ENCODE data around the gene NAXD.
A peak's percentile ranks its signal among the peaks of the same experiment; 100 is the strongest.

The NAXD gene

GRCh38 chr13:110615322-110616102 lies at the start of gene NAXD (continued):
- TF ChIP-seq PRDM10 (tag by site-specific recombination; IDR thresholded peaks at IDR 0.05) (peak; percentile 70), ZNF670 (tag by site-specific recombination; IDR thresholded peaks at IDR 0.05; ENCODE audit: low read depth) (no peak), ZNF148 (tag by site-specific recombination; IDR thresholded peaks at IDR 0.05; ENCODE audit: borderline replicate concordance) (no peak), ZNF132 (tag by site-specific recombination; IDR thresholded peaks at IDR 0.05; ENCODE audit: borderline replicate concordance) (no peak), ZNF133 (tag by site-specific recombination; IDR thresholded peaks at IDR 0.05) (no peak), ZNF266 (tag by site-specific recombination; IDR thresholded peaks at IDR 0.05; ENCODE audit: low read depth) (no peak), ZNF677 (tag by site-specific recombination; IDR thresholded peaks at IDR 0.05) (peak; percentile 68; the same call in 1 of the 2 replicates), ZNF37A (tag by site-specific recombination; IDR thresholded peaks at IDR 0.05) (no peak), ZNF10 (tag by site-specific recombination; IDR thresholded peaks at IDR 0.05) (no peak), ZNF449 (tag by site-specific recombination; IDR thresholded peaks at IDR 0.05) (peak; percentile 58; the same call in 1 of the 2 replicates), ZNF292 (tag by site-specific recombination; IDR thresholded peaks at IDR 0.05; ENCODE audit: borderline replicate concordance, low read depth) (no peak), EGR2 (tag by site-specific recombination; IDR thresholded peaks at IDR 0.05; ENCODE audit: low read depth) (peak; percentile 51), TCF7L2 (IDR thresholded peaks at IDR 0.05; ENCODE audit: borderline replicate concordance, low read depth, low read length) (no peak), GLI4 (tag by site-specific recombination; IDR thresholded peaks at IDR 0.05) (no peak), ZNF555 (tag by site-specific recombination; conservative IDR thresholded peaks at IDR 0.05) (no peak), KLF8 (tag by site-specific recombination; IDR thresholded peaks at IDR 0.05) (no peak), KLF10 (tag by site-specific recombination; IDR thresholded peaks at IDR 0.05) (no peak), ZNF426 (tag by site-specific recombination; IDR thresholded peaks at IDR 0.05) (no peak), ZFHX2 (tag by site-specific recombination; conservative IDR thresholded peaks at IDR 0.05) (peak; percentile 60), ZNF629 (tag by site-specific recombination; IDR thresholded peaks at IDR 0.05) (peak; percentile 36; the same call in 1 of the 2 replicates), KLF7 (tag by site-specific recombination; IDR thresholded peaks at IDR 0.05; ENCODE audit: borderline replicate concordance) (no peak), ZSCAN30 (tag by site-specific recombination; IDR thresholded peaks at IDR 0.05) (peak; percentile 40; the same call in 1 of the 2 replicates), KLF9 (tag by site-specific recombination; IDR thresholded peaks at IDR 0.05; ENCODE audit: low read depth) (no peak), ZNF521 (tag by site-specific recombination; IDR thresholded peaks at IDR 0.05) (no peak), ZNF112 (tag by site-specific recombination; IDR thresholded peaks at IDR 0.05) (no peak), ZNF416 (tag by site-specific recombination; IDR thresholded peaks at IDR 0.05) (no peak), ZNF341 (tag by site-specific recombination; IDR thresholded peaks at IDR 0.05; ENCODE audit: low read depth) (no peak), ZNF501 (tag by site-specific recombination; IDR thresholded peaks at IDR 0.05) (0 out of 2 replicates have a peak, but pooled peaks have one; percentile 72), ZNF792 (tag by site-specific recombination; IDR thresholded peaks at IDR 0.05) (no peak), ZNF221 (tag by site-specific recombination; IDR thresholded peaks at IDR 0.05; ENCODE audit: borderline replicate concordance) (no peak), ZNF785 (tag by site-specific recombination; IDR thresholded peaks at IDR 0.05) (no peak)
